ENCODE data around the gene ITLN1.
"Not testable (repeated sequence)": the region's sequence is repeated elsewhere in the genome, so short reads cannot be mapped to it uniquely, and the experiment has no call there.

ITLN1 gene

DNA sequence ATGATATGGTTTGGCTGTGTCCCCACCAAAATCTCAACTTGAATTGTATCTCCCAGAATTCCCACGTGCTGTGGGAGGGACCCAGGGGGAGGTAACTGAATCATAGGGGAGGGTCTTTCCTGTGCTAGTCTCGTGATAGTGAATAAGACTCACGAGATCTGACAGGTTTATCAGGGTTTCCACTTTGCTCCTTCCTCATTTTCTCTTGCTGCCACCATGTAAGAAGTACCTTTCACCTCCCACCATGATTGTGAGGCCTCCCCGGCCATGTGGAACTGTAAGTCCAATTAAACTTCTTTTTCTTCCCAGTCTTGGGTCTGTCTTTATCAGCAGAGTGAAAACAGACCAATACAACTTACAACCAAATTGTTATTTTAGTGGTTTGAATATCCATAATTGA, 17.3 kb downstream of the ITLN1 start:
- H3K9me3 ChIP-seq (ENCODE audit: control insufficient read depth in 2 of 2, low read length in 2 of 2); H3K36me3 ChIP-seq (ENCODE audit: control insufficient read depth in 2 of 2, insufficient read depth in 2 of 2, low read length in 2 of 2); H3K4me1 ChIP-seq (ENCODE audit: control insufficient read depth in 2 of 2, insufficient read depth in 2 of 2, low read length in 2 of 2); H3K9ac ChIP-seq (ENCODE audit: low read depth in 1 of 2, low read length in 2 of 2); H3K27me3 ChIP-seq (ENCODE audit: control insufficient read depth in 2 of 2, insufficient read depth in 2 of 2, low read length in 2 of 2); H3K27ac ChIP-seq (ENCODE audit: low read depth in 2 of 2, low read length in 2 of 2); H3K4me3 ChIP-seq (ENCODE audit: low read length in 2 of 2): not testable (repeated sequence)

DNA sequence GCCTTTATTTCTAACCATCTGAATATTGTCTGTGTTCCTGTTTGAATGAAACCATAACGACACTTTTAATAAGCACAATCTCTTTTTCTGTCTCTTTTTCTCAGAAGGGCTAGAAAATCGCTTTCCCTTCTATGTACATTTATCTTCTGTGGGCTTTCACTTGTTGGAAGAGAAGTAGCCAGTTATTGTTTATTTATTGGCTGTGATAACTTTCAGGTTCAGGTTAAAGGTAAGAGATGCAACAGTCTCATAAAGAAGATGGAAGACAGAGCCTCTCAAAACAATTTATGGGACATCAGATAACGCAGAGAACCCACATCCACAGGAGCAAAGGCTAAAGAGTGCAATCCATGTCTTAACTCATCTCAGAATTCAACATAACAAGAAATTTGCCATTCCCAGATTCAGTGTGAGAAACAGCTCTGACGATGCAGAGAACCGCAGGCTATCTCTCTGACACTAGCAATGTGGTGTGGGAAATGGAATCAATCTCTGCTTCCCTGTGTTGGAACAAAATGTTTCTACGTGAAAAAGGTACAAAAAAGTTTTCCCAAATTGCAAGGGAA, 18.2 kb downstream of the ITLN1 start:
- Histone ChIP-seq H3K9me3 (ENCODE audit: control insufficient read depth in 2 of 2, low read length in 2 of 2) (no peaks in the 10 kb centered on the region), H3K27ac (ENCODE audit: low read depth in 2 of 2, low read length in 2 of 2) (no peak overlapping the region), H3K4me3 (ENCODE audit: low read length in 2 of 2) (no peak overlapping the region), H3K27me3 (ENCODE audit: control insufficient read depth in 2 of 2, insufficient read depth in 2 of 2, low read length in 2 of 2) (no peaks in the 10 kb centered on the region), H3K9ac (ENCODE audit: low read depth in 1 of 2, low read length in 2 of 2) (no peak overlapping the region), H3K4me1 (ENCODE audit: control insufficient read depth in 2 of 2, insufficient read depth in 2 of 2, low read length in 2 of 2) (peaks cover 0 to 5% of the 10 kb centered on the region in 2 donors), H3K36me3 (ENCODE audit: control insufficient read depth in 2 of 2, insufficient read depth in 2 of 2, low read length in 2 of 2) (no peaks in the 10 kb centered on the region)

DNA sequence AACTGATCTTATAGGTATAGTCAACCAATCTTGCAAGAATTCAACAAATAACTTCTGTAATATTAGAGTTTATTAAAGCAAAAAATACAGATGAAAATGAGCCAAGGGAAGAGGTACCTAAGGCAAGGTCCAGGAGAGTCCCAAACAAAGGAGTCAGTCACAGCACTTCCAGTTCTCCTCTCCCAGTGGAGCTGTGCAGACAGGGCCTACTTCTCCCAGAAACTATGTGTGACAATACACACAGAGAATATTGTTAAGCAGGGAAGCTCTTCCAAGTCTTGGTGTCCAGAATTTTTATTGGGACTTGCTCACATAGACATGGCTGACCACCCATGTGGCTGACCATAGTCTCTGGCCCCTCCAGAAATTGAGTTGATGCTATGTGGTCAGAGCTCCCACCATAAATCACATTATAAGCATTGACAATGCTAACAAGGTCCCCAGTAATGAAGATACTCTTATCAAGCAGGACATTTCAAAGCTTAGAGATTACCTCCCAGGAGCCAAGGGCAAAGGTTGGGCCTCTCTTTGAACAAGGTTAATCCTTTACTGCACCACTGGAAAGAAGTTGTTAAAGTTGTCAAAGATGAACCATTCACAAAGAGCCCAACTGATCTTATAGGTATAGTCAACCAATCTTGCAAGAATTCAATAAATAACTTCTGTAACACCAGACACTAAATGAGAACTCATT, 18.8 kb downstream of the ITLN1 start:
- no peaks in the 10 kb centered on the region for H3K36me3 ChIP-seq (ENCODE audit: control insufficient read depth in 2 of 2, insufficient read depth in 2 of 2, low read length in 2 of 2)
- no peak overlapping the region for H3K9ac ChIP-seq (ENCODE audit: low read depth in 1 of 2, low read length in 2 of 2)
- H3K9me3 ChIP-seq (ENCODE audit: control insufficient read depth in 2 of 2, low read length in 2 of 2): no peaks in the 10 kb centered on the region
- H3K27ac ChIP-seq (ENCODE audit: low read depth in 2 of 2, low read length in 2 of 2): no peak overlapping the region
- peaks cover 0 to 5% of the 10 kb centered on the region in 2 donors for H3K4me1 ChIP-seq (ENCODE audit: control insufficient read depth in 2 of 2, insufficient read depth in 2 of 2, low read length in 2 of 2)
- no peaks in the 10 kb centered on the region for H3K27me3 ChIP-seq (ENCODE audit: control insufficient read depth in 2 of 2, insufficient read depth in 2 of 2, low read length in 2 of 2)
- no peak overlapping the region for H3K4me3 ChIP-seq (ENCODE audit: low read length in 2 of 2)

DNA sequence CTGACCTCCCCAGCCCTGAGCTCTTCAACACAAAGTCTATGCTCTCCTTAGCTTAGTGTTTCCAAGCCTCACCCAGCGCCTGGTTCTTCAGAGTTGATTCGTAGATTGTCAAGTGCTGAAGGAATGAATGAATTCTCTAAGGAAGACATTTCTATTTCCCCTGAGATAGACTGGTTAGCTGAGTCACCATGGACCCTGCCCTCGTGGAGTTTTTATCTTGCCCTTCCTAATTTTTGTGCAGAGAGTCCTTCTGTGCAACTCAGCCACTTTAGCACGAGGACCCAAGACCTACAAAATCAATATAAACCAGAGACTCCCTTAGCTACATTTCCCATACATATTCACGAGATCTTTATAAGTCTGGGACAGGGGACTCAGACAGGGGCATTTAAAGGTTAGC, 19.6 kb downstream of the ITLN1 start:
- Histone ChIP-seq H3K36me3 (ENCODE audit: control insufficient read depth in 2 of 2, insufficient read depth in 2 of 2, low read length in 2 of 2) (no peaks in the 10 kb centered on the region), H3K27me3 (ENCODE audit: control insufficient read depth in 2 of 2, insufficient read depth in 2 of 2, low read length in 2 of 2) (no peaks in the 10 kb centered on the region), H3K4me3 (ENCODE audit: low read length in 2 of 2) (no peak overlapping the region), H3K4me1 (ENCODE audit: control insufficient read depth in 2 of 2, insufficient read depth in 2 of 2, low read length in 2 of 2) (peaks cover 0 to 5% of the 10 kb centered on the region in 2 donors), H3K27ac (ENCODE audit: low read depth in 2 of 2, low read length in 2 of 2) (no peak overlapping the region), H3K9me3 (ENCODE audit: control insufficient read depth in 2 of 2, low read length in 2 of 2) (no peaks in the 10 kb centered on the region), H3K9ac (ENCODE audit: low read depth in 1 of 2, low read length in 2 of 2) (no peak overlapping the region)

DNA sequence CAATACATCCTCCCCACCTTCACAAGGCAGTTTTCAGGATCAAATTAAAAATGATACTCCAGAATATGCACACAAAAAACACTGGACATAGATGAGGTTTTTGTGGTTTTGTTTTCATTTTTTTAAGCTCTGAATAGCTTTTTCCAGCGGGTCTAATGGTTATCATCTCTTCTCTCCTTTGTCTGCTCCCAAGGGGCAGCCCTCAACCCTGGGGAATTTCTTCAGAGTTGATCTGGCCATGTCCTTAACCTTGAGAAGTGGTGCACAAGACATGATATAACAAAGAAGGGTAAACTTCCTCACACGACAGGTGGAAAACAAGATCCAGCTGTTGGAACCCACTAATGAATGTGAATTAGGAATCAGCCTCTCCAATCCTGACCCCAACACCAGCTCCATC, 20.8 kb downstream of the ITLN1 start:
- Histone ChIP-seq H3K4me1 (ENCODE audit: control insufficient read depth in 2 of 2, insufficient read depth in 2 of 2, low read length in 2 of 2) (peaks cover 0 to 5% of the 10 kb centered on the region in 2 donors), H3K9ac (ENCODE audit: low read depth in 1 of 2, low read length in 2 of 2) (no peak overlapping the region), H3K27me3 (ENCODE audit: control insufficient read depth in 2 of 2, insufficient read depth in 2 of 2, low read length in 2 of 2) (no peaks in the 10 kb centered on the region), H3K9me3 (ENCODE audit: control insufficient read depth in 2 of 2, low read length in 2 of 2) (no peaks in the 10 kb centered on the region), H3K36me3 (ENCODE audit: control insufficient read depth in 2 of 2, insufficient read depth in 2 of 2, low read length in 2 of 2) (no peaks in the 10 kb centered on the region), H3K27ac (ENCODE audit: low read depth in 2 of 2, low read length in 2 of 2) (no peak overlapping the region), H3K4me3 (ENCODE audit: low read length in 2 of 2) (no peak overlapping the region)

DNA sequence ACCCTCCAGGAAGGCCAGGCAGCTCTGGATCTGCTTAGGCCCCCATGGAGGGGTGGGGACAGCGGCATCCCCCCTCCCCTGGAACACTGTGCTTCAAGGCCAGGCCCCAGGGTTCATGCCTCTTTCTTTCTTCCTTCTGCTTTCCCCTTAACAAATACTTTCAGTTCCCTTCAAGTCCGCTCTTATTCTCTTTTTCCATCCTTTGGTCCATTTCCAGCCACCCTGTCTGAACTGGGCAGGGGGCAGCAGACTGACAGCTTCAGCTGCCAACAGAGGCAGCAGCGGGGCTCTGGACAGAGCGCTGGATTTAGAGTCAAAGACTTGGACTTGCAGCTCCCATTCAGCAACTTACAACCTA, 21.2 kb downstream of the ITLN1 start:
- no peak overlapping the region for H3K4me3 ChIP-seq (ENCODE audit: low read length in 2 of 2)
- H3K9me3 ChIP-seq (ENCODE audit: control insufficient read depth in 2 of 2, low read length in 2 of 2): no peaks in the 10 kb centered on the region
- no peak overlapping the region for H3K9ac ChIP-seq (ENCODE audit: low read depth in 1 of 2, low read length in 2 of 2)
- no peaks in the 10 kb centered on the region for H3K27me3 ChIP-seq (ENCODE audit: control insufficient read depth in 2 of 2, insufficient read depth in 2 of 2, low read length in 2 of 2)
- no peaks in the 10 kb centered on the region for H3K36me3 ChIP-seq (ENCODE audit: control insufficient read depth in 2 of 2, insufficient read depth in 2 of 2, low read length in 2 of 2)
- H3K27ac ChIP-seq (ENCODE audit: low read depth in 2 of 2, low read length in 2 of 2): no peak overlapping the region
- peaks cover 0 to 8% of the 10 kb centered on the region in 2 donors for H3K4me1 ChIP-seq (ENCODE audit: control insufficient read depth in 2 of 2, insufficient read depth in 2 of 2, low read length in 2 of 2)

DNA sequence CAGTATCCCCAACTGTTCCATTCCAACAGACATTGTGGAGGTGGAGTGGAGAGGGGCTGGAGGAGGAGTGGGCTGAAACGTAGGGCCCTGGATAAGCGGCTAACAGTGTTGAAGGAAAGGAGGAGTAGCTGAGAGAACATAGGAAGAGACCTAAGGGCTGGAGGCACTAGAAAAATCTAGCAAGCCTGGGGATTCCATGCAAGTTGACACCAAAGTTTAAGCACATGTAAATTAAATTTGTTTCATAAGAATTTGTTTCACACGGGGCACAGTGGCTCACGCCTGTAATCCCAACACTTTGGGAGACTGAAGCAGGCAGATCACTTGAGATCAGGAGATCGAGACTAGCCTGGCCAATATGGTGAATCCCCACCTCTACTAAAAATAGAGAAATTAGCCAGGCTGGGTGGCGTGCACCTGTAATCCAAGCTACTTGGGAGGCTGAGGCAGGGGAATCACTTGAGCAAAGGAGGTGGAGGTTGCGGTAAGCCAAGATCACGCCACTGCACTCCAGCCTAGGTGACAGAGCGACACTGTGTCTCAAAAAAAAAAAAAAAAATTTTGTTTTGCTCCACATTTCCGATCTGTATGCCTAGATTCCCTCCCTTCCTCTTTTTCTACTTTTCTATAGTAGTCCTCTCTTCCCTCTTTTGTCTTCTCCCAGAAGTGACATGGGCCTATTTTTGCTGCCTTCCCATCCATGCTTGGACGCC, 21.8 kb downstream of the ITLN1 start:
- no peaks in the 10 kb centered on the region for H3K36me3 ChIP-seq (ENCODE audit: control insufficient read depth in 2 of 2, insufficient read depth in 2 of 2, low read length in 2 of 2)
- no peak overlapping the region for H3K4me3 ChIP-seq (ENCODE audit: low read length in 2 of 2)
- H3K9ac ChIP-seq (ENCODE audit: low read depth in 1 of 2, low read length in 2 of 2): no peak overlapping the region
- peak overlapping the region in 1 of 2 donors; percentile 9 for H3K27ac ChIP-seq (ENCODE audit: low read depth in 2 of 2, low read length in 2 of 2)
- no peaks in the 10 kb centered on the region for H3K9me3 ChIP-seq (ENCODE audit: control insufficient read depth in 2 of 2, low read length in 2 of 2)
- H3K27me3 ChIP-seq (ENCODE audit: control insufficient read depth in 2 of 2, insufficient read depth in 2 of 2, low read length in 2 of 2): no peaks in the 10 kb centered on the region
- peaks cover 0 to 10% of the 10 kb centered on the region in 2 donors for H3K4me1 ChIP-seq (ENCODE audit: control insufficient read depth in 2 of 2, insufficient read depth in 2 of 2, low read length in 2 of 2)

DNA sequence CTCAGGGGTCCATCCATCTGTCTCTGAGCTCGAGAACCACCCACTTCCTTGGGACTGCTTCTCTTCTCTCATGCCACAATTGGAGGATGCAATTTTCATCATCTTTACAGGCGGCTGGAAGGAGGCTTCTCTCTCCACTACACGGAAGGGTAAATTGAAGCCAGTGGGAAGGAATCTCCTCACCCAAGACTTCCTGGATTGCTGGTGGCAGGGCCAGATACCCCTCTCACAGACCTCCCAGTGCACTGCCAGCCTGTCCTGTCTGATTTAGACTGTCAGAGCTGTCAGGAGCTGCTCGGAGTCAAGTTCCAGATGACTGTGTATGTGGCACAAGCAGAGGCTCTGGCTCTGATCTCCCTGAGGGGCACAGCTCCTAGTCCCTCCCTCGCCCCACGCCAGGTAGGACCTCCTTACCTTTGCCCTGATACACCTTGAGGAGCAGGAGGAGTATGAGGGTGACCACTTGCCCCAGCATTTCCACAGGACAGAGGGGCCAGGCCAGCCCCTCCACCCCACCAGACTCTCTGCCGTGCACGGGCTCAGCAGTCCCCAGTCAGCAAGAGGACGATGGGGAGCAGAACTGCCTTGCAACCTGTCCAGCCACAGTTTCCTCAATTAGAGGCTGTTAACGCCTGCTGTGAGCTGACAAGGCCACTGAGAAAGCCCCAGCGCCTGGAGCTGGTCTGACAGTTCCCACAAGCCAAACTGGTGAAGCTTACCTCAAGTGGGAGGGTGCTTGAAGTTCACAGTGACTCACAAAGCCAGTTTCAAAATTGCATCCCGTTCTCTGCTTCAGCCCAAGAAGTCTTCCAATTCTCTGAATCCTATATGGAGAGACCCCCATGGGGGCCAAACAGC, 22.5 kb downstream of the ITLN1 start, which contains the start of gene CD244:
TSS of gene CD244 (minus strand) at position 685 of the 858 bp plus-strand sequence. CDS start at position 475, 210 bp downstream.
- H3K4me1 ChIP-seq (ENCODE audit: control insufficient read depth in 2 of 2, insufficient read depth in 2 of 2, low read length in 2 of 2): peaks cover 0 to 10% of the 10 kb centered on the region in 2 donors
- H3K27ac ChIP-seq (ENCODE audit: low read depth in 2 of 2, low read length in 2 of 2): peak within 1 kb of the TSS; percentile 26 to 48
- peak within 1 kb of the TSS in 1 of 2 donors; percentile 8 for H3K4me3 ChIP-seq (ENCODE audit: low read length in 2 of 2)
- no peaks in the 10 kb centered on the region for H3K9me3 ChIP-seq (ENCODE audit: control insufficient read depth in 2 of 2, low read length in 2 of 2)
- no peaks in the 10 kb centered on the region for H3K27me3 ChIP-seq (ENCODE audit: control insufficient read depth in 2 of 2, insufficient read depth in 2 of 2, low read length in 2 of 2)
- no peaks in the 10 kb centered on the region for H3K36me3 ChIP-seq (ENCODE audit: control insufficient read depth in 2 of 2, insufficient read depth in 2 of 2, low read length in 2 of 2)
- no peak within 1 kb of the TSS for H3K9ac ChIP-seq (ENCODE audit: low read depth in 1 of 2, low read length in 2 of 2)

DNA sequence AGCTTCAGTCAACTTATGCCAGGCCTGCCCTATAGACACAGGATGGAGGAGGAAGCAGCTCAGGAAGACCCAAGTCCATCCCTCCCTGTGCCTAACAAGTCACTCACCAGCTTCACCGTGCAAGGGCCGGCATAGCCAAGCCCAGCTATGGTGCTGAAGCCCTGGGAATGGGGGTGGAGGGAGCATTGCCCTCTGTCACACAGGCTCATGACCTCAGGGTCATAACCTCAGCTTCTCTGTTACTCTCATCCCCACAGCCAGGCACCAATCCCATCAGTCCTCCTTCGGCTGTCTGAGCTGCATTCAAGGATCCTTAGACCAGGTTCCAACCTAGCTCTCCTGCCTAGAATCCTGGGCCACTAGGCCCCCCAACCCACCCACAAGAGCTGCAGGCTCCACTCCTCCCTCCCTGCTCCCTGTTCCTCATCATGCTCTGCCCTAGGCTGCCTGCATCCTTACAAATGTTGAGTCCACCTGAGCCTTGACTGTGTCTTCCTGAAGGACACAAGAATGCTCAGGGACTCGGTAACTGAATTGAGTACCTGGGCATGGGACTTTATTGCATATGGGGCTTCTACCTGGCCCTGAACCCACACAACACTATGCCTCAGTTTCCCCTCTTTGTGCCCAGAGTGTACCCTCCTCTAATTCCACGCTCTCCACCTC, 24.0 kb downstream of the ITLN1 start:
- Histone ChIP-seq H3K4me1 (ENCODE audit: control insufficient read depth in 2 of 2, insufficient read depth in 2 of 2, low read length in 2 of 2) (peaks cover 0 to 8% of the 10 kb centered on the region in 2 donors), H3K27ac (ENCODE audit: low read depth in 2 of 2, low read length in 2 of 2) (no peak overlapping the region), H3K27me3 (ENCODE audit: control insufficient read depth in 2 of 2, insufficient read depth in 2 of 2, low read length in 2 of 2) (no peaks in the 10 kb centered on the region), H3K9me3 (ENCODE audit: control insufficient read depth in 2 of 2, low read length in 2 of 2) (no peaks in the 10 kb centered on the region), H3K36me3 (ENCODE audit: control insufficient read depth in 2 of 2, insufficient read depth in 2 of 2, low read length in 2 of 2) (no peaks in the 10 kb centered on the region), H3K9ac (ENCODE audit: low read depth in 1 of 2, low read length in 2 of 2) (no peak overlapping the region), H3K4me3 (ENCODE audit: low read length in 2 of 2) (peak overlapping the region in 1 of 2 donors; percentile 37)

All from mucosa of rectum (tissue), 2 donors.